ENCODE data around the gene MYO19. TPM values are rescaled to one million over a fixed set of nuclear protein-coding genes. Genes with fewer than 3 reads are reported as not detected.

MYO19 gene
- total and polyA plus RNA-seq, 8 donors: 11.8 to 311 (median 112) TPM

DNA sequence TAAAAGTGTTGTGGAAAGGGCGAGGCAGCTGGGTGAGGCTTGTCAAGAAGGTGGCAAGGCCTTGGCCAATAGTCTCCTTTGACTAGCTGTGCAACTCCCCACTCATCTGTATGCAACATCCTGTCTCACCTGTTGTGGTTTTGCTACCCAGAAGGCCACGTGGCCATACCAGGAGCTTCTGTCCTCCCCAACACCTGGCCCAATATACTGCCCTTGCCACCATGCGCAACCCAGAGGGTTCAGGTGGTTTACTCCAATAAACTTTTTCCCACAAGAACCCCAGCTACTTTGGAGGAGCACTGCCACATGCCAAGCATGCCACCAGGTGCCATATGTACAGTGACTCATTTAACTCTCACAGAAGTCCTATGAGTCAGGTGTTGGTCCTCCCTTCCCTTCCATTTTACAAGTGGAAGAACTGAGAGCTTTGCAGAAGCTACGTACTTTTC is 10.2 kb downstream of the MYO19 start:
- DNase-seq: no peak
- peaks cover 27 to 90% (median 87%) of the 10 kb centered on the region in 4 donors for H3K36me3 ChIP-seq
- no peaks in the 10 kb centered on the region for H3K4me1 ChIP-seq

DNA sequence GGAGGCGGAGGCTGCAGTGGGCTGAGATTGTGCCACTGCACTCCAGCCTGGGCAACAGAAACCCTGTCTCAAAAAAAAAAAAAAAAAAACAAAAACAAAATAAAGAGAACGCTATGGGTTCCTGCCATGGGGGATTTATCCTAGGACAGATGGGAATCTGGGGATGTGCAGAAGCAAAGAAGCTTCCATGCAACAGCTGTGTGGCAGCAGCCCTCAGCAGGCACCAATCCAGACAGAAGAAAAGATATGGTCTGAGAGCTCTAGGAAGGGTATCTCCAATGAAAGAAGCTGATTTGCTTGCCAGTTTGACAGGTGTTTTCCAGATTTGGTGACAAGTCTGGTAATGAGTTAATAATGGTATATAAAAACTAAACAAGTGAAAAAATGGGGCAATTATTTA is 11.6 kb downstream of the MYO19 start:
- Histone ChIP-seq H3K27me3 (no peaks in the 10 kb centered on the region), H3K27ac (no peak overlapping the region), H3K4me1 (no peaks in the 10 kb centered on the region), H3K36me3 (peaks cover 27 to 79% (median 78%) of the 10 kb centered on the region in 4 donors), H3K9me3 (no peaks in the 10 kb centered on the region), H3K4me3 (no peak overlapping the region)
- WGBS, 5 donors: 79 to 97% (median 92%) methylated on average over 2 of the region's 2 CpGs
- intact Hi-C loops (cut with DNase I; ENCODE audit: low total_unique reads): no loop called here
- TF ChIP-seq, protein P1, sequence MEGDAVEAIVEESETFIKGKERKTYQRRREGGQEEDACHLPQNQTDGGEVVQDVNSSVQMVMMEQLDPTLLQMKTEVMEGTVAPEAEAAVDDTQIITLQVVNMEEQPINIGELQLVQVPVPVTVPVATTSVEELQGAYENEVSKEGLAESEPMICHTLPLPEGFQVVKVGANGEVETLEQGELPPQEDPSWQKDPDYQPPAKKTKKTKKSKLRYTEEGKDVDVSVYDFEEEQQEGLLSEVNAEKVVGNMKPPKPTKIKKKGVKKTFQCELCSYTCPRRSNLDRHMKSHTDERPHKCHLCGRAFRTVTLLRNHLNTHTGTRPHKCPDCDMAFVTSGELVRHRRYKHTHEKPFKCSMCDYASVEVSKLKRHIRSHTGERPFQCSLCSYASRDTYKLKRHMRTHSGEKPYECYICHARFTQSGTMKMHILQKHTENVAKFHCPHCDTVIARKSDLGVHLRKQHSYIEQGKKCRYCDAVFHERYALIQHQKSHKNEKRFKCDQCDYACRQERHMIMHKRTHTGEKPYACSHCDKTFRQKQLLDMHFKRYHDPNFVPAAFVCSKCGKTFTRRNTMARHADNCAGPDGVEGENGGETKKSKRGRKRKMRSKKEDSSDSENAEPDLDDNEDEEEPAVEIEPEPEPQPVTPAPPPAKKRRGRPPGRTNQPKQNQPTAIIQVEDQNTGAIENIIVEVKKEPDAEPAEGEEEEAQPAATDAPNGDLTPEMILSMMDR (IDR thresholded peaks at IDR 0.05): no peak
- TF ChIP-seq POLR2A (IDR thresholded peaks at IDR 0.05): no peak
- TF ChIP-seq EP300 (IDR thresholded peaks at IDR 0.05): no peak
- no peak for TF ChIP-seq POLR2AphosphoS5 (IDR thresholded peaks at IDR 0.05)
- DNase-seq: no peak

More for the DNA sequence above, 10.2 kb downstream of the MYO19 start:
- Histone ChIP-seq H3K27me3 (no peaks in the 10 kb centered on the region), H3K4me3 (no peak overlapping the region), H3K27ac (no peak overlapping the region), H3K9me3 (no peaks in the 10 kb centered on the region)
- TF ChIP-seq POLR2AphosphoS5 (IDR thresholded peaks at IDR 0.05): no peak
- TF ChIP-seq EP300 (IDR thresholded peaks at IDR 0.05): no peak
- no peak for TF ChIP-seq POLR2A (IDR thresholded peaks at IDR 0.05)
- TF ChIP-seq, protein P1 (IDR thresholded peaks at IDR 0.05): no peak
- intact Hi-C loops (cut with DNase I; ENCODE audit: low total_unique reads): no loop called here
- 85 to 93% (median 92%) methylated on average over 4 of the region's 4 CpGs for WGBS, 5 donors

DNA sequence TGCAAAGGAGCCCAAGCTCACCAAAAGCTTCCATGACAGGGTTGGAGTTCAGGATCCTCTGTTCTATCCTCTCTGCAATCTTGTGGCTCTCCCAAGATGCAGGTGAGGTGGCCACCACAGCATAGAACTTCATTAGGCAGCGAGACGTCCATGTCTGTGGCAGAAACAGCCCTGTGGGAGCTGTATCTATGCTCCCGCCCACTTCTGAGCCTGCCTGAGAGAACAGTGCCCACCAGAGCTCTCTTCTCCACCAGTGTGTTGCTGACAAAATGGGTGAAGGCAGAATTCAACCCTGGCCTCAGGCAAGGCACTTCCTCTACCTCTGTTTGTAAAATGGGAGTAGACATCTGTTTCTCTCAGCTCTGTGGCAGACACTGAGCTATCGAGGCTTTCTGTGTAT is 18.8 kb downstream of the MYO19 start:
- Histone ChIP-seq H3K4me1 (no peaks in the 10 kb centered on the region), H3K27me3 (no peaks in the 10 kb centered on the region), H3K36me3 (peaks cover 7 to 82% (median 69%) of the 10 kb centered on the region in 4 donors), H3K9me3 (no peaks in the 10 kb centered on the region), H3K27ac (no peak overlapping the region), H3K4me3 (no peak overlapping the region)
- intact Hi-C loops (cut with DNase I; ENCODE audit: low total_unique reads): no loop called here
- DNase-seq: no peak
- TF ChIP-seq EP300 (IDR thresholded peaks at IDR 0.05) (no peak), POLR2A (IDR thresholded peaks at IDR 0.05) (no peak), POLR2AphosphoS5 (IDR thresholded peaks at IDR 0.05) (no peak)
- TF ChIP-seq, protein P1 (IDR thresholded peaks at IDR 0.05): no peak
- 87 to 95% (median 93%) methylated on average over 4 of the region's 4 CpGs for WGBS, 5 donors

DNA sequence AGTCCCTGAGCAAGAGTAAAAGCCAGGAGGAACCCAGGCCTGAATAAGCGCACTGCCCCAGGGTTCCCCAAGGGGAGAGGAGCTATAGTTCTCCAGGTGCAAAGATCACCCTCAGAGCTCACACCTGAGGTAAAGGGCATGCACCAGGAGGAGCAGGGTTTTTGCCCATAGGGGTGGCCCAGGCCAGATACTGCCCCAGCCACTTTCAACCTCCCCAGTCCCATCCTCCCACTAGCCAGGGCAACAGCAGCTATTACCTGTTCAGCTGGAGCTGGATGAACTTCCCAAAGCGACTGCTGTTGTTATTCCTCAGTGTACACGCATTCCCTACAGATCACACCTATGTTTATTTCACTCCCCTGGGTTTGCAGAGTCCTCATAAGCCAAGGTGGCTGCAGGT is 19.8 kb downstream of the MYO19 start:
- no peaks in the 10 kb centered on the region for H3K4me1 ChIP-seq
- intact Hi-C loops (cut with DNase I; ENCODE audit: low total_unique reads): no loop called here
- TF ChIP-seq POLR2A (IDR thresholded peaks at IDR 0.05): no peak
- TF ChIP-seq, protein P1 (IDR thresholded peaks at IDR 0.05): no peak
- TF ChIP-seq POLR2AphosphoS5 (IDR thresholded peaks at IDR 0.05): no peak
- no peak for TF ChIP-seq EP300 (IDR thresholded peaks at IDR 0.05)
- 91 to 100% (median 93%) methylated on average over 2 to 3 of the region's 3 CpGs for WGBS, 5 donors
- H3K4me3 ChIP-seq: no peak overlapping the region
- no peak for DNase-seq
- no peaks in the 10 kb centered on the region for H3K9me3 ChIP-seq
- no peak overlapping the region for H3K27ac ChIP-seq
- peaks cover 7 to 83% (median 70%) of the 10 kb centered on the region in 4 donors for H3K36me3 ChIP-seq
- H3K27me3 ChIP-seq: no peaks in the 10 kb centered on the region

Measured in stomach (tissue), 9 donors.